IPS-15b (cell line): ENCODE data around the gene MELTF.

Experiments
- H3K27me3 ChIP-seq: one replicate; pipeline ENCODE4 v1.6.1; 2013; ENCODE audit warnings: low read length; ENCODE audit not compliant: control insufficient read depth, insufficient read depth
- H3K36me3 ChIP-seq: one replicate; pipeline ENCODE4 v1.6.1; 2013; ENCODE audit warnings: low read length; ENCODE audit not compliant: control insufficient read depth, insufficient read depth
- H3K4me1 ChIP-seq: one replicate; pipeline ENCODE4 v1.6.1; 2013; ENCODE audit warnings: mild to moderate bottlenecking, low read length; ENCODE audit not compliant: control insufficient read depth, insufficient read depth
- H3K4me3 ChIP-seq: one replicate; pipeline ENCODE4 v1.5.1; 2013; ENCODE audit warnings: low read depth, low read length
- H3K9ac ChIP-seq: one replicate; pipeline ENCODE4 v1.6.1; 2013; ENCODE audit warnings: low read depth, mild to moderate bottlenecking, low read length
- H3K9me3 ChIP-seq: one replicate; pipeline ENCODE4 v1.6.1; 2013; ENCODE audit warnings: mild to moderate bottlenecking, low read length; ENCODE audit not compliant: control insufficient read depth, insufficient read depth

The MELTF gene

GRCh38 chr3:197003461-197004385 lies 25.9 kb downstream of the MELTF start:
- H3K4me1 ChIP-seq: peaks cover 4% of the 10 kb centered on the region
- peak overlapping the region; percentile 19 for H3K4me3 ChIP-seq
- peaks cover 17% of the 10 kb centered on the region for H3K27me3 ChIP-seq
- peak overlapping the region; percentile 54 for H3K9ac ChIP-seq
- H3K9me3 ChIP-seq: no peaks in the 10 kb centered on the region
- peaks cover 4% of the 10 kb centered on the region for H3K36me3 ChIP-seq

- Histone ChIP-seq H3K4me3 (peak overlapping the region; percentile 26), H3K36me3 (peaks cover 4% of the 10 kb centered on the region), H3K27me3 (peaks cover 17% of the 10 kb centered on the region), H3K4me1 (peaks cover 4% of the 10 kb centered on the region), H3K9me3 (no peaks in the 10 kb centered on the region), H3K9ac (no peak overlapping the region)
These were observed 26.7 kb downstream of the MELTF start for GRCh38 chr3:197002701-197003454.

- H3K27me3 ChIP-seq: peaks cover 17% of the 10 kb centered on the region
- peak overlapping the region; percentile 26 for H3K4me3 ChIP-seq
- peaks cover 4% of the 10 kb centered on the region for H3K36me3 ChIP-seq
- no peaks in the 10 kb centered on the region for H3K9me3 ChIP-seq
- peaks cover 4% of the 10 kb centered on the region for H3K4me1 ChIP-seq
- no peak overlapping the region for H3K9ac ChIP-seq
These were observed 27.5 kb downstream of the MELTF start for GRCh38 chr3:197001972-197002700.

GRCh38 chr3:197001106-197001971 lies 28.3 kb downstream of the MELTF start:
- Histone ChIP-seq H3K36me3 (peaks cover 2% of the 10 kb centered on the region), H3K4me1 (peaks cover 4% of the 10 kb centered on the region), H3K27me3 (peaks cover 17% of the 10 kb centered on the region), H3K9ac (no peak overlapping the region), H3K4me3 (no peak overlapping the region), H3K9me3 (no peaks in the 10 kb centered on the region)

- H3K9me3 ChIP-seq: no peaks in the 10 kb centered on the region
- peaks cover 4% of the 10 kb centered on the region for H3K4me1 ChIP-seq
- H3K36me3 ChIP-seq: no peaks in the 10 kb centered on the region
- H3K27me3 ChIP-seq: peaks cover 12% of the 10 kb centered on the region
- no peak overlapping the region for H3K9ac ChIP-seq
- no peak overlapping the region for H3K4me3 ChIP-seq
These were observed 29.4 kb downstream of the MELTF start for GRCh38 chr3:197000211-197000610.

GRCh38 chr3:196998966-196999760 lies 30.5 kb downstream of the MELTF start:
- Histone ChIP-seq H3K9me3 (no peaks in the 10 kb centered on the region), H3K9ac (no peak overlapping the region), H3K4me3 (no peak overlapping the region), H3K4me1 (peaks cover 3% of the 10 kb centered on the region), H3K36me3 (no peaks in the 10 kb centered on the region), H3K27me3 (peaks cover 3% of the 10 kb centered on the region)

GRCh38 chr3:196997311-196997710 lies 32.3 kb downstream of the MELTF start:
- no peak overlapping the region for H3K4me3 ChIP-seq
- no peaks in the 10 kb centered on the region for H3K4me1 ChIP-seq
- no peak overlapping the region for H3K9ac ChIP-seq
- H3K9me3 ChIP-seq: no peaks in the 10 kb centered on the region
- H3K36me3 ChIP-seq: no peaks in the 10 kb centered on the region
- no peaks in the 10 kb centered on the region for H3K27me3 ChIP-seq

- Histone ChIP-seq H3K4me3 (no peak overlapping the region), H3K4me1 (no peaks in the 10 kb centered on the region)
These were observed 33.0 kb downstream of the MELTF start for GRCh38 chr3:196996454-196997265.

GRCh38 chr3:196995646-196996355 lies 33.8 kb downstream of the MELTF start:
- no peaks in the 10 kb centered on the region for H3K4me1 ChIP-seq
- H3K27me3 ChIP-seq: no peaks in the 10 kb centered on the region
- H3K4me3 ChIP-seq: no peak overlapping the region
- no peaks in the 10 kb centered on the region for H3K9me3 ChIP-seq
- no peak overlapping the region for H3K9ac ChIP-seq
- no peaks in the 10 kb centered on the region for H3K36me3 ChIP-seq

More at GRCh38 chr3:196996454-196997265, 33.0 kb downstream of the MELTF start:
- Histone ChIP-seq H3K36me3 (no peaks in the 10 kb centered on the region), H3K27me3 (no peaks in the 10 kb centered on the region), H3K9ac (no peak overlapping the region), H3K9me3 (no peaks in the 10 kb centered on the region)
